GM18499 (cell line): Measurements from ENCODE around the gene NTM.

Experiments used
- ATAC-seq: cut with Tn5 transposase; IDR thresholded peaks from one replicate; pipeline ENCODE4 v1.9.1; 2021; ENCODE audit warnings: moderate number of reproducible peaks; ENCODE audit not compliant: insufficient read depth, unreplicated experiment

NTM gene

GRCh38 chr11:131867457-131868257 lies 497.2 kb downstream of the NTM start:
- ATAC-seq: no peak

GRCh38 chr11:131868629-131869507 lies 498.5 kb downstream of the NTM start:
- ATAC-seq: no peak

GRCh38 chr11:131870305-131870704 lies 499.9 kb downstream of the NTM start:
- no peak for ATAC-seq

- no peak for ATAC-seq
These were observed 500.6 kb downstream of the NTM start for GRCh38 chr11:131871006-131871405.

GRCh38 chr11:131874070-131874469 lies 503.7 kb downstream of the NTM start:
- no peak for ATAC-seq

GRCh38 chr11:131875611-131876010 lies 505.2 kb downstream of the NTM start:
- ATAC-seq: no peak

- no peak for ATAC-seq
These were observed 507.0 kb downstream of the NTM start for GRCh38 chr11:131877246-131877942.

- no peak for ATAC-seq
These were observed 509.9 kb downstream of the NTM start for GRCh38 chr11:131880316-131880715.

GRCh38 chr11:131880976-131881375 lies 510.6 kb downstream of the NTM start:
- no peak for ATAC-seq

- ATAC-seq: no peak
These were observed 512.9 kb downstream of the NTM start for GRCh38 chr11:131883332-131883731.

GRCh38 chr11:131884461-131885073 lies 514.2 kb downstream of the NTM start:
- no peak for ATAC-seq

GRCh38 chr11:131885431-131885830 lies 515.0 kb downstream of the NTM start:
- ATAC-seq: no peak

- ATAC-seq: no peak
These were observed 515.8 kb downstream of the NTM start for GRCh38 chr11:131886201-131886600.

GRCh38 chr11:131888230-131888855 lies 517.9 kb downstream of the NTM start:
- no peak for ATAC-seq

GRCh38 chr11:131889146-131889577 lies 518.7 kb downstream of the NTM start:
- ATAC-seq: no peak

- no peak for ATAC-seq
These were observed 519.6 kb downstream of the NTM start for GRCh38 chr11:131889760-131890581.

GRCh38 chr11:131893103-131893890 lies 522.9 kb downstream of the NTM start:
- peak; percentile 87 for ATAC-seq

GRCh38 chr11:131893988-131894387 lies 523.6 kb downstream of the NTM start:
- ATAC-seq: no peak
